Upper lobe of right lung (tissue), 1 donor: ENCODE measurements around the gene GSK3A. TPM values are rescaled to one million over a fixed set of nuclear protein-coding genes. Genes with fewer than 3 reads are reported as not detected.
A peak's percentile ranks its signal among the peaks of the same experiment; 100 is the strongest.

ENCODE experiments used
- ATAC-seq: fragments of 200-7000 bp; cut with Tn5 transposase; one replicate; pipeline ENCODE4 v1.9.1; 2020; ENCODE audit warnings: mild to moderate bottlenecking, moderate library complexity
- DNase-seq: peaks from one replicate; pipeline ENCODE4 v3.0.0-alpha.2; 2020
- H3K27ac ChIP-seq: fragments of 200-600 bp; one replicate; pipeline ENCODE4 v1.8.0; 2022
- H3K27me3 ChIP-seq: fragments of 200-600 bp; one replicate; pipeline ENCODE4 v1.8.0; 2022; ENCODE audit warnings: mild to moderate bottlenecking
- H3K36me3 ChIP-seq: fragments of 200-600 bp; one replicate; pipeline ENCODE4 v1.8.0; 2022
- H3K4me1 ChIP-seq: fragments of 200-600 bp; one replicate; pipeline ENCODE4 v1.8.0; 2022
- H3K4me3 ChIP-seq: fragments of 200-600 bp; one replicate; pipeline ENCODE4 v1.8.0; 2022; ENCODE audit warnings: mild to moderate bottlenecking
- H3K9me3 ChIP-seq: fragments of 200-600 bp; one replicate; pipeline ENCODE4 v1.8.0; 2022
- intact Hi-C: fragments of 100-400 bp; cut with DNase I; formaldehyde crosslinking; loops from one replicate; pipeline ENCODE4 v1.11.0; 2022
- total RNA-seq: library from RNA; stranded (reverse); fragmentation: NEBNext Ultra II Directional; extraction: Animal tissue kit (Norgen Biotek cat#: 25700); gene quantifications from one replicate; pipeline ENCODE4 v1.2.1, GENCODE V29; 2021
- TF ChIP-seq, protein P1 (sequence below): fragments of 200-600 bp; IDR thresholded peaks from one replicate; pipeline ENCODE4 v1.8.0; 2022; ENCODE audit warnings: antibody characterized with exemption
- donor health status: DM: no; HTN: yes; CAD: no; lungs with severe emphysema.

GSK3A gene
- total RNA-seq, 1 donor from 2014 or later: 38.7 TPM

DNA sequence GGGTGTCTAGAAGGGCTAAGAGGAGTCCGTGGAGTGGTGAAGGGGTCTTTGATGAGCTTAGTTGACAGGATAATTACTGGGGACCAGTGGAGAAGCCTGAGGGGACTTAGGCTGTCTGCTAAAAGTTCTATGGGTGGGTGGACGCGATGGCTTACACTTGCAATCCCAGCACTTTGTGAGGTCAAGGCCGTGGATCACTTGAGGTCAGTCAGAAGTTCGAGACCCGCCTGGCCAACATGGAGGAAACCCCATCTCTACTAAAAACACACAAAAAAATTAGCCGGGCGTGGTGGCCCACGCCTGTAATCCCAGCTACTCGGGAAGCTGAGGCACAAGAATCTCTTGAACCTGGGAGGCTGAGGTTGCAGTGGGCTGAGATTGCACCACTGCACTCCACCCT lies 2.8 kb upstream of the GSK3A start:
- Histone ChIP-seq H3K4me3 (peak overlapping the region; percentile 88), H3K27ac (peak overlapping the region; percentile 90), H3K4me1 (peaks cover 35% of the 10 kb centered on the region), H3K9me3 (no peaks in the 10 kb centered on the region), H3K27me3 (no peaks in the 10 kb centered on the region), H3K36me3 (peaks cover 12% of the 10 kb centered on the region)
- TF ChIP-seq, protein P1, sequence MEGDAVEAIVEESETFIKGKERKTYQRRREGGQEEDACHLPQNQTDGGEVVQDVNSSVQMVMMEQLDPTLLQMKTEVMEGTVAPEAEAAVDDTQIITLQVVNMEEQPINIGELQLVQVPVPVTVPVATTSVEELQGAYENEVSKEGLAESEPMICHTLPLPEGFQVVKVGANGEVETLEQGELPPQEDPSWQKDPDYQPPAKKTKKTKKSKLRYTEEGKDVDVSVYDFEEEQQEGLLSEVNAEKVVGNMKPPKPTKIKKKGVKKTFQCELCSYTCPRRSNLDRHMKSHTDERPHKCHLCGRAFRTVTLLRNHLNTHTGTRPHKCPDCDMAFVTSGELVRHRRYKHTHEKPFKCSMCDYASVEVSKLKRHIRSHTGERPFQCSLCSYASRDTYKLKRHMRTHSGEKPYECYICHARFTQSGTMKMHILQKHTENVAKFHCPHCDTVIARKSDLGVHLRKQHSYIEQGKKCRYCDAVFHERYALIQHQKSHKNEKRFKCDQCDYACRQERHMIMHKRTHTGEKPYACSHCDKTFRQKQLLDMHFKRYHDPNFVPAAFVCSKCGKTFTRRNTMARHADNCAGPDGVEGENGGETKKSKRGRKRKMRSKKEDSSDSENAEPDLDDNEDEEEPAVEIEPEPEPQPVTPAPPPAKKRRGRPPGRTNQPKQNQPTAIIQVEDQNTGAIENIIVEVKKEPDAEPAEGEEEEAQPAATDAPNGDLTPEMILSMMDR: no peak
- intact Hi-C loops: no loop called here
- DNase-seq (no peak), ATAC-seq (no peak)

DNA sequence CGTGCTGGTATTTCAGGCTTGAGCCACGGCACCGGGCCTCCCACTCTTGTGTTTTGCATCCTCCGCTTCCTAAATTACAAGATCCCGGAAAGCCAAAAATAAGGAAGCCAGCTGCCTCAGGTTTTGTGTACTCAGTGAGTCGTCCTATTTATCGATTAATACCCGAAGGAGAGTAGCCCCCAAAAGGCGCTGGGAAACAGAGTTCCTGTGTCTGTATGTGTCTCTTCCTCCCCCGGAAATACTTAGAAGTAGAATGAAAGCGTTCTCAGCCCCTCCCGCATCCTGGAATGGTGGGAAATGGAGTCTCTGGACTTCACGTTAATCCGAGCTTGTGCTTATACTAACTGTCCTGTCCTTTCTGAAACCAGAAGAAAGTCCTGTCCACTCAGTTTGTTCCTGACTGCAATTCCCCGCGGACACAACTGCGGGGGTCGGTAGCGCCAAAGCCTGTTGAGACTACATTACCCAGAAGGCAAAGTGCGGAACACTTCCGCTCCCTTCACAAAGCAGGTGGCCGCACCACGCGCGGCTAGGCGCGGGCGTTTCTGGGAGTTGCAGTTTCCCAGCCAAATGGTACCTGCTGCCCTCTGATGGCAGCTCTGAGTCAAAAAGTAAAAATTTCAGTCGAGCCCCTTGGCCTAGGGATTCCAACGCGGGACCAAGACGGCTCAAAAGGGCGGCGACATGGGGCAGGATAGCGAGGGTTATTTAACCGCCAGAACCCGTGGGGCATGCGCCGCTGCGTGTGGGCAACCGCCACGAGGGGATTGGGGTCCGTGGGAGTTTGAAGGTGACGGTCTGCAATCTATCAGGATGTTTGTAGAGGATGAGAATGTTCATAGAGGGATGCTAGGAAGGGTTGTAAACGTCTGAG lies 2.2 kb upstream of the GSK3A start:
- Histone ChIP-seq H3K4me3 (peak overlapping the region; percentile 88), H3K4me1 (peaks cover 32% of the 10 kb centered on the region), H3K27me3 (no peaks in the 10 kb centered on the region), H3K9me3 (no peaks in the 10 kb centered on the region), H3K27ac (peak overlapping the region; percentile 90), H3K36me3 (peaks cover 8% of the 10 kb centered on the region)
- ATAC-seq (peak; percentile 66), DNase-seq (peak; percentile 96)
- intact Hi-C loops: no loop called here
- TF ChIP-seq, protein P1: peak; percentile 63

DNA sequence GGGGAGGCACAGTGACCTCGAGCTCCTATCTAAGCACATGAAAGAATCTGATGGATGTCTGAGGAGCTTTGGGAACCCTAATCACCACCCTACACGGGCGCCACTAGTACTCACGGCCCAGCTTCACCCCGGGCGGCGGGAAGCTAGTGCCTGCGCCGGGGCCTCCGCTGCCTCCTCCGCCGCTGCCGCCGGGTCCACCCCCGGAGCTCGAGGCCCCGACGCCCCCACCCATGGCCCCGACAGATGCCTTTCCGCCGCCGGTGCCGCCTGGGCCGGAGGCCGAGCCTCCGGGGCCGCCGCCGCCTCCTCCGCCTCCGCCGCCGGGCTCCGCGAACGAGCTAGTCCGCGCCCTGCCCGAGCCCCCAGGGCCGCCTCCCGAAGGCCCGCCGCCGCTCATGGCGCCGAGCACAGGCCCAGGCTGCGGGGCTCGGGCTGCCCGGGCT lies 312 bp downstream of the GSK3A start:
- intact Hi-C loops: no loop called here
- TF ChIP-seq, protein P1: no peak

DNA sequence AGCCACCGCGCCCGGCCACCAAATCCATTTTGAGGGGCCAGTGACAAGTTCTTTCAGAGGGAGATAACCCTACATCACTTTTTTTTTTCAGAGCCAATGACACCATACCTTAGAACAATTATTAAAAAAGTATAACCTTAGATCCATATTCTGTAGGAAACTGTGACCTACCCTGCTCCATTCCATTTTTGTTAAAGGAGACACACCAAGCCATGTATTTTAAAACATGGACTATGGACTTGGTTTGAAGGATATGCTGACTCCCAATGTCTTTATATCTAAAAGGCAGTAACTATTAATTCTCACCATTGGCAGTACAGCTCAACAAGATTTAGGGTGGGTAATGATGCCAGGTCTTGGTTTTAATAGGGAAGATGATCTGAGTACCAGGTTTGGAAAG lies 1.1 kb downstream of the GSK3A start:
- Histone ChIP-seq H3K9me3 (no peaks in the 10 kb centered on the region), H3K4me1 (peaks cover 30% of the 10 kb centered on the region), H3K36me3 (peaks cover 18% of the 10 kb centered on the region), H3K4me3 (peak overlapping the region; percentile 88), H3K27me3 (no peaks in the 10 kb centered on the region), H3K27ac (peak overlapping the region; percentile 87)
- intact Hi-C loops: no loop called here
- no peak for ATAC-seq
- TF ChIP-seq, protein P1: no peak
- DNase-seq: no peak

More for the DNA sequence above, 312 bp downstream of the GSK3A start:
- Histone ChIP-seq H3K4me1 (peaks cover 32% of the 10 kb centered on the region), H3K36me3 (peaks cover 11% of the 10 kb centered on the region), H3K9me3 (no peaks in the 10 kb centered on the region), H3K27me3 (no peaks in the 10 kb centered on the region), H3K27ac (peak overlapping the region; percentile 87), H3K4me3 (peak overlapping the region; percentile 88)
- no peak for DNase-seq
- no peak for ATAC-seq

DNA sequence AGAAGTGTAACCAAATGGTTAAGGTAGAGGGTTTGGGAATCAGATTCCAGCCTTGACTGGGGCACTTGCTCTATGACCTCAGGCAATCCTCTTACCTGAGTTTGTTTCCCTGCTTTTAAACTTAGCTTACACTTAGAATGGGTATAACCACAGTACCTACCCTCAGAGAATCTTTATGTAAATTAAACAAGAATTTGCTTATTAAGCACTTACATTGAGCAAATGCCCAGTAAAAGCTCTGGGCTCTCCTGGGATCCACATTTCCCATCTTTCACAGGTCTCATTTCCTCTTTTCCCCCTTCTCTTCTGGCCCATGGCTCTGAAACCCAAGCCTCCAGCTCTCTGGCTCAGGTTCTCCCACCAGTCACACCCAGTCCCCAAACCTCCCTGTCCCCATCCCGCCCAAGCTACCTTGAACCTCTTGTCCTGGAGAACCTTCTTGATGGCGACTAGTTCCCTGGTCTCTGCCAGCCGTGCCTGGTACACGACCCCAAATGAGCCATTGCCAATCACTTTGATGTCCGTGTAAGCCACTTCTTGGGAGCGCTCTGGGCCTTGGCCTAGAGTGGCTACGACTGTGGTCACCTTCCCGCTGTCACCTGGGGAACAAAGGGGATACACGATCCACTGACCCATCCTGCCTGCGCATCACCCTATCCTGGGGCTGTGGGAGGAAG lies 2.7 kb downstream of the GSK3A start:
- no peaks in the 10 kb centered on the region for H3K27me3 ChIP-seq
- no peaks in the 10 kb centered on the region for H3K9me3 ChIP-seq
- DNase-seq (no peak), ATAC-seq (no peak)
- H3K4me1 ChIP-seq: peaks cover 25% of the 10 kb centered on the region
- H3K27ac ChIP-seq: no peak overlapping the region
- H3K4me3 ChIP-seq: no peak overlapping the region
- TF ChIP-seq, protein P1: no peak
- H3K36me3 ChIP-seq: peaks cover 34% of the 10 kb centered on the region
- intact Hi-C loops: no loop called here
